GM12872 (cell line): ENCODE measurements around the gene FAM47A.

Source experiments
- TF ChIP-seq, protein P1 (sequence below): IDR thresholded peaks from 3 replicates; pipeline ENCODE4 v1.5.1; 2011; ENCODE audit warnings: low read depth, mild to moderate bottlenecking, low read length, moderate library complexity; ENCODE audit not compliant: insufficient read depth

Gene FAM47A

GRCh38 chrX:34132028-34132427 is at the start of gene FAM47A:
Gene FAM47A (minus strand): TSS chrX:34132314. CDS start chrX:34132278, 36 bp downstream.
- TF ChIP-seq, protein P1, sequence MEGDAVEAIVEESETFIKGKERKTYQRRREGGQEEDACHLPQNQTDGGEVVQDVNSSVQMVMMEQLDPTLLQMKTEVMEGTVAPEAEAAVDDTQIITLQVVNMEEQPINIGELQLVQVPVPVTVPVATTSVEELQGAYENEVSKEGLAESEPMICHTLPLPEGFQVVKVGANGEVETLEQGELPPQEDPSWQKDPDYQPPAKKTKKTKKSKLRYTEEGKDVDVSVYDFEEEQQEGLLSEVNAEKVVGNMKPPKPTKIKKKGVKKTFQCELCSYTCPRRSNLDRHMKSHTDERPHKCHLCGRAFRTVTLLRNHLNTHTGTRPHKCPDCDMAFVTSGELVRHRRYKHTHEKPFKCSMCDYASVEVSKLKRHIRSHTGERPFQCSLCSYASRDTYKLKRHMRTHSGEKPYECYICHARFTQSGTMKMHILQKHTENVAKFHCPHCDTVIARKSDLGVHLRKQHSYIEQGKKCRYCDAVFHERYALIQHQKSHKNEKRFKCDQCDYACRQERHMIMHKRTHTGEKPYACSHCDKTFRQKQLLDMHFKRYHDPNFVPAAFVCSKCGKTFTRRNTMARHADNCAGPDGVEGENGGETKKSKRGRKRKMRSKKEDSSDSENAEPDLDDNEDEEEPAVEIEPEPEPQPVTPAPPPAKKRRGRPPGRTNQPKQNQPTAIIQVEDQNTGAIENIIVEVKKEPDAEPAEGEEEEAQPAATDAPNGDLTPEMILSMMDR: no peak

- TF ChIP-seq, protein P1: no peak
Observed at GRCh38 chrX:34147345-34147744, 15.2 kb upstream of the FAM47A start.

DNA sequence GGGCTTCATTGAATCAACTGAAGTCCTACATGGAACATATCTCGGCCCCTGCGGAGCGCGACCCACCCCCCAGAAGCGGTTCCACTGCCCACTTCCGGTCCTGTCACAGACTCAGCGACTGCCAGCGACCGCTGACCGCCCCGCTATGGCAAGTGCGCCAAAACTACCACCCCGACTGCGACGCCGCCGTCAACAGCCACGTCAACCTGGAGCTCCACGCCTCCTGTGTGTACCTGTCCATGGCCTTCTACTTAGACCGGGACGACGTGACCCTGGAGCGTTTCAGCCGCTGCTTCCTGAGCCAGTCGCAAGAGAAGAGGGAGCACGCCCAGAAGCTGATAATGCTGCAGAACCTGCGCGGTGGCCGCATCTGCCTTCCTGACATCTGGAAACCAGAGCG is 14.8 kb upstream of the FAM47A start:
- TF ChIP-seq, protein P1: no peak

DNA sequence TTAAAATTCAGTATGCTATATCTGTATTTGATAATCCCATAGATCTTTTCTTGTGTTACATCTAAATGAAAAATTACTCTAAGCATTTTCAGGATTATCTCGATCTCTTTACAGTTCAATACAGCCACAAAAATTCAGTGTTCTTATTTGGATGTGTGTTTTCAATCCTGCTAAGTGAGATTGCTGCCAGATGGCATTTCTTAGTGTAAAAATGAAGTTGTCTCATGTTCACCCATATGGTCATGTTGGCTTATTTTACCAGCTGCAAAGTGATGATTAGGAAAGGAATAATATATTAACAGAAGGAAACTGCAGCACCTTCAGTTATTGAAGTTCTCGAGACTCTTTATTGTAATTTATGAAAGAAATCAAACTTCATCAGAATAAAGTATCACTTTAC is 12.1 kb upstream of the FAM47A start:
- TF ChIP-seq, protein P1: no peak

GRCh38 chrX:34140816-34141215 is 8.7 kb upstream of the FAM47A start:
- TF ChIP-seq, protein P1: no peak

GRCh38 chrX:34130980-34131744 is 952 bp downstream of the FAM47A start:
- TF ChIP-seq, protein P1: no peak

DNA sequence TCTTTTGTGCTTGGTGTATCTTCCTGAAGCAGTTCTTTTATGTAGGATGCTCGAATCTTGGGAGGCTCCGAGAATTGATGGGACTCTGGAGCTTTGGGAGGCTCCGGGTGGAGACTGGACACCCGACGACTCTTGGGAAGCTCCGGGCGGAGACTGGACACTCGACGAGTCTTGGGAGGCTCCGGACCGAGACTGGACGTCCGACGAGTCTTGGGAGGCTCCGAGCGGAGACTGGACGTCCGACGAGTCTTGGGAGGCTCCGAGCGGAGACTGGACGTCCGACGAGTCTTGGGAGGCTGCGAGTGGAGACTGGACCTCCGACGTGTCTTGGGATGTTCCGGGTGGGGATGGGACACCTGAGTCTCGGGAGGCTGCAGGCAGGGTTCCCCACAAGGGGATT is 1.6 kb downstream of the FAM47A start:
- TF ChIP-seq, protein P1: no peak
